ENCODE data around the gene VCL. TPM values are rescaled to one million over a fixed set of nuclear protein-coding genes. Genes with fewer than 3 reads are reported as not detected.

VCL gene
- total and polyA plus RNA-seq, 2 of the 8 experiments (the other 6 are each of a cell fraction or from before 2014, with no cell fraction given), result 119 to 377 TPM

DNA sequence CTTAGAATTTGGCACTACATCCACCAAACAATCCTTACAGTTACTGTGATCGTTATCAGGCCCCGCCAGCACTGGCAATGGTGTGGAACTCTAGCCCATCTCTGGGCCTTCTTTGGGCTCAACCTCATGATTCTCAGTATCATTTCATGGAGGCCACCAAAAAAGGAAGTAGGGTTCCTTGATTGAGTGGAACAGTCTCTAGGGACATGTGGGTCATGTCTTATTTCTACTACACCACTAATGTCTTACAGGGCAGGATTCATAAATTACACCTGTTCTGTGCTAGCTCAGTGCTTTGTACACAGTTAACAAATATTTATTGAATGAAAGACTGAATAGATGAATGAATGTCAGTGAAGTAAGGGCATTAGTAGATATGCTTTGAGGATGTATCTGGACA, 98.9 kb downstream of the VCL start:
- Histone ChIP-seq H3K4me1 (replicated peaks in 1 of 4; ENCODE audit: control insufficient read depth in 3 of 4, insufficient read depth in 4 of 4, low read length in 3 of 4) (no peaks in the 10 kb centered on the region), H3K4me3 (ENCODE audit: extremely low read depth in 1 of 4, insufficient read depth in 2 of 4, low read depth in 3 of 4, low read length in 4 of 4) (no peak overlapping the region), H2BK120ac (replicated peaks; ENCODE audit: low read depth, low read length) (no peak overlapping the region), H3K36me3 (ENCODE audit: control insufficient read depth in 2 of 4, insufficient read depth in 4 of 4, low read length in 3 of 4) (peaks cover 48 to 88% (median 81%) of the 10 kb centered on the region in 4 experiments), H2AFZ (ENCODE audit: low read length) (no peak overlapping the region), H4K8ac (ENCODE audit: extremely low read depth, insufficient read depth, low read length) (no peak overlapping the region), H3K4me2 (ENCODE audit: insufficient read depth in 1 of 2, low read depth in 2 of 2, low read length in 2 of 2) (no peak overlapping the region), H3K79me1 (ENCODE audit: low read depth, low read length) (no peaks in the 10 kb centered on the region), H4K20me1 (replicated peaks in 1 of 2; ENCODE audit: control insufficient read depth in 1 of 2, insufficient read depth in 2 of 2, low read length in 2 of 2) (peaks cover 0 to 2% of the 10 kb centered on the region in 2 experiments), H3K27me3 (replicated peaks in 1 of 4; ENCODE audit: control insufficient read depth in 3 of 4, extremely low read depth in 1 of 4, insufficient read depth in 3 of 4, low read length in 3 of 4) (no peaks in the 10 kb centered on the region), H2BK20ac (ENCODE audit: low read length) (no peak overlapping the region), H4K5ac (ENCODE audit: insufficient read length, low read depth, low read length) (no peak overlapping the region), H2AK5ac (ENCODE audit: low read depth, low read length) (no peak overlapping the region), H3K14ac (ENCODE audit: insufficient read length) (no peak overlapping the region), H3K9ac (replicated peaks in 1 of 4; ENCODE audit: extremely low read depth in 1 of 4, low read depth in 3 of 4, low read length in 3 of 4) (no peak overlapping the region), H2BK5ac (ENCODE audit: low read depth, low read length) (no peak overlapping the region), H3K9me3 (ENCODE audit: insufficient read depth in 2 of 2, low read depth in 1 of 2, low read length in 1 of 2) (no peaks in the 10 kb centered on the region), H3K56ac (replicated peaks; ENCODE audit: insufficient read length, low read depth, low read length) (no peak overlapping the region), H3K79me2 (ENCODE audit: control insufficient read depth in 1 of 2, insufficient read depth in 2 of 2, low read length in 2 of 2) (no peaks in the 10 kb centered on the region), H3K23ac (ENCODE audit: insufficient read length) (no peak overlapping the region), H3K4ac (replicated peaks; ENCODE audit: insufficient read length, low read depth, low read length) (no peak overlapping the region), H3K23me2 (ENCODE audit: low read depth, low read length) (no peaks in the 10 kb centered on the region), H3K27ac (ENCODE audit: low read depth, low read length) (no peak overlapping the region), H3K18ac (ENCODE audit: extremely low read depth, low read length) (no peak overlapping the region), H2BK12ac (ENCODE audit: low read depth, low read length) (no peak overlapping the region), H4K91ac (replicated peaks; ENCODE audit: insufficient read length, low read length) (no peak overlapping the region), H2BK15ac (ENCODE audit: low read length) (no peak overlapping the region)
- DNase-seq (ENCODE audit: low read depth in 1 of 2, low spot score in 2 of 2), result no peak
- CTCF ChIA-PET (ENCODE audit: partially characterized antibody), result interaction anchor here (0.6 to 2.2 kb wide), 4 partner anchors 12 to 218 kb away, joined by 3 to 9 read pairs (median 3); no protein-coding TSS in a partner anchor
- no peak for FAIRE-seq
- POLR2A ChIA-PET (ENCODE audit: partially characterized antibody), result interaction anchor here (2.7 to 4.1 kb wide), 2 partner anchors 10 to 15 kb away, joined by 6 to 11 read pairs; no protein-coding TSS in a partner anchor
- 94% methylated on average over 2 of the region's 2 CpGs; no CpG with 5 or more reads in 1 of the 2 experiments for WGBS, 2 experiments (ENCODE audit: extremely low coverage in 1 of 2, insufficient coverage in 1 of 2, insufficient read length in 1 of 2, insufficient replicate concordance in 2 of 2, low coverage in 1 of 2, low lambda C conversion rate in 2 of 2, missing lambda C conversion rate in 1 of 2)
- no peak for TF ChIP-seq ZNF274 (IDR thresholded peaks at IDR 0.05; ENCODE audit: borderline replicate concordance, extremely low read depth, low read length)
- TF ChIP-seq HDAC6 (IDR thresholded peaks at IDR 0.05; ENCODE audit: low read depth, low read length), result no peak
- no peak for TF ChIP-seq PHF8 (conservative IDR thresholded peaks at IDR 0.05; ENCODE audit: low read depth, low read length)
- TF ChIP-seq CHD2 (IDR thresholded peaks at IDR 0.05; ENCODE audit: low read length), result no peak
- no peak for TF ChIP-seq CREB1 (IDR thresholded peaks at IDR 0.05)
- TF ChIP-seq SP4 (IDR thresholded peaks at IDR 0.05; ENCODE audit: low read length), result no peak
- no peak for TF ChIP-seq EGR1 (IDR thresholded peaks at IDR 0.05; ENCODE audit: borderline replicate concordance, low read depth, low read length)
- TF ChIP-seq SP2 (IDR thresholded peaks at IDR 0.05; ENCODE audit: low read length), result no peak
- no peak for TF ChIP-seq BCL11A (IDR thresholded peaks at IDR 0.05; ENCODE audit: low read depth in 2 of 2, low read length in 2 of 2)
- TF ChIP-seq CTBP2 (IDR thresholded peaks at IDR 0.05; ENCODE audit: borderline replicate concordance, insufficient read depth, insufficient read length, low read length), result no peak
- TF ChIP-seq EP300 (IDR thresholded peaks at IDR 0.05; ENCODE audit: borderline replicate concordance in 1 of 2, low read depth in 2 of 2, low read length in 2 of 2), result no peak
- no peak for TF ChIP-seq KDM4A (IDR thresholded peaks at IDR 0.05; ENCODE audit: low read depth, low read length, severe bottlenecking)
- no peak for TF ChIP-seq SAP30 (IDR thresholded peaks at IDR 0.05; ENCODE audit: insufficient read depth, insufficient replicate concordance, low read length)
- no peak for TF ChIP-seq CHD1 (IDR thresholded peaks at IDR 0.05; ENCODE audit: low read depth, low read length)
- TF ChIP-seq SIX5 (IDR thresholded peaks at IDR 0.05; ENCODE audit: low read depth, low read length), result no peak

All from H1 (cell line).